HL-60/S4 treated with phorbol 12-myristate 13-acetate at 8.2 ng/mL for 4 days and 3 days (cell line): ENCODE measurements around the gene IL13RA2.

Source experiments
- in situ Hi-C: fragments of 300-500 bp; cut with MboI; formaldehyde crosslinking; loops from 2 replicates; pipeline ENCODE4 v1.15.0; 2022; ENCODE audit warnings: low sequenced_read_pairs

The IL13RA2 gene

GRCh38 chrX:114997779-114998178, 19.6 kb downstream of the IL13RA2 start:
- in situ Hi-C loops = no loop called here

GRCh38 chrX:114985967-114986592, 31.3 kb downstream of the IL13RA2 start:
- in situ Hi-C loops = no loop called here

- in situ Hi-C loops = no loop called here
These were observed 41.1 kb downstream of the IL13RA2 start for GRCh38 chrX:114976292-114976691.

GRCh38 chrX:114973013-114973412, 44.4 kb downstream of the IL13RA2 start:
- in situ Hi-C loops = no loop called here

- in situ Hi-C loops = no loop called here
These were observed 46.6 kb downstream of the IL13RA2 start for GRCh38 chrX:114970806-114971205.

GRCh38 chrX:114964374-114964773, 53.0 kb downstream of the IL13RA2 start:
- in situ Hi-C loops = no loop called here

GRCh38 chrX:114962209-114962608, 55.2 kb downstream of the IL13RA2 start:
- in situ Hi-C loops = no loop called here

GRCh38 chrX:114959729-114960128, 57.7 kb downstream of the IL13RA2 start:
- in situ Hi-C loops = no loop called here
